CD4-positive, alpha-beta memory T cell (primary cell): Measurements from ENCODE around the gene SLC46A1. TPM values are rescaled to one million over a fixed set of nuclear protein-coding genes. Genes with fewer than 3 reads are reported as not detected.

Experiments
- CTCF ChIA-PET: fragments of 350-600 bp; sonication (Branson Sonifier 250); formaldehyde crosslinking; loops from one replicate; lab custom pipeline; 2021; ENCODE audit warnings: inconsistent platforms; ENCODE audit not compliant: partially characterized antibody; lab: Charles Lee
- POLR2A ChIA-PET: fragments of 350-600 bp; sonication (Branson Sonifier 250); formaldehyde crosslinking; loops from one replicate; lab custom pipeline; 2021; ENCODE audit not compliant: partially characterized antibody; lab: Charles Lee
- DNase-seq, 5 donors: peaks; one replicate each; pipeline versions ENCODE4 v3.0.0 to v3.0.0-alpha.2; 2020 to 2022; ENCODE audit warnings: mixed read lengths in 1 of 5
- H3K27ac ChIP-seq: one replicate; pipeline ENCODE4 v1.7.0; 2013; ENCODE audit warnings: low read depth, low read length
- H3K27me3 ChIP-seq: 2 replicates; pipeline ENCODE4 v1.7.0; 2013; ENCODE audit warnings: mild to moderate bottlenecking, low read length, moderate library complexity; ENCODE audit not compliant: insufficient read depth
- H3K36me3 ChIP-seq: 2 replicates; pipeline ENCODE4 v1.7.0; 2013; ENCODE audit warnings: mild to moderate bottlenecking, low read length, moderate library complexity; ENCODE audit not compliant: insufficient read depth
- H3K4me1 ChIP-seq: 2 replicates; pipeline ENCODE4 v1.7.0; 2013; ENCODE audit warnings: mild to moderate bottlenecking, low read length, moderate library complexity; ENCODE audit not compliant: insufficient read depth
- H3K4me3 ChIP-seq, 2 donors: one replicate each; pipeline ENCODE4 v1.7.0; 2013; ENCODE audit warnings: low read length in 2 of 2, mild to moderate bottlenecking in 1 of 2
- H3K9me3 ChIP-seq, 2 donors: one replicate each; pipeline ENCODE4 v1.7.0; 2013; ENCODE audit warnings: low read length in 2 of 2, control low read depth in 1 of 2; ENCODE audit not compliant: control insufficient read depth in 1 of 2
- H3K27ac Mint-ChIP-seq, 7 donors: one replicate each; pipeline ENCODE4 v1.8.0; 2020 to 2021; ENCODE audit warnings: mixed read lengths in 7 of 7, mild to moderate bottlenecking in 6 of 7, inconsistent platforms in 3 of 7, moderate library complexity in 3 of 7
- H3K27me3 Mint-ChIP-seq, 2 donors: one replicate each; pipeline ENCODE4 v1.8.0; 2020 to 2021; ENCODE audit warnings: mixed read lengths in 2 of 2
- H3K36me3 Mint-ChIP-seq, 2 donors: one replicate each; pipeline ENCODE4 v1.8.0; 2020 to 2021; ENCODE audit warnings: mixed read lengths in 2 of 2, inconsistent platforms in 1 of 2, mild to moderate bottlenecking in 1 of 2
- H3K4me1 Mint-ChIP-seq, 4 donors: one replicate each; pipeline ENCODE4 v1.8.0; 2020 to 2021; ENCODE audit warnings: mixed read lengths in 4 of 4, mild to moderate bottlenecking in 1 of 4
- H3K4me3 Mint-ChIP-seq, 8 donors: one replicate each; pipeline ENCODE4 v1.8.0; 2020 to 2021; ENCODE audit warnings: mixed read lengths in 8 of 8, mild to moderate bottlenecking in 7 of 8, moderate library complexity in 6 of 8, inconsistent platforms in 3 of 8
- H3K9me3 Mint-ChIP-seq, 8 donors: one replicate each; pipeline ENCODE4 v1.8.0; 2020 to 2021; ENCODE audit warnings: mixed read lengths in 8 of 8, mild to moderate bottlenecking in 5 of 8, inconsistent platforms in 3 of 8, moderate library complexity in 1 of 8
- intact Hi-C: fragments of 100-400 bp; cut with micrococcal nuclease; formaldehyde crosslinking; loops from one replicate; pipeline ENCODE4 v1.15.1; 2023
- microRNA-seq: library from miRNA; unstranded; fragments of <30 nt; microRNA quantifications from one replicate; pipeline ENCODE4 v1.2.0, GENCODE V29; 2021; ENCODE audit warnings: borderline replicate concordance, borderline number of aligned reads, borderline microRNAs expressed, mixed read lengths
- polyA plus RNA-seq, 2 donors: library from polyadenylated mRNA; unstranded; fragments of 300-500 nt; fragmentation: Illumina TruSeq; gene quantifications; one replicate each; pipeline ENCODE4 v1.2.3, GENCODE V29; 2021
- total RNA-seq, 2 experiments: library from RNA; stranded (reverse); gene quantifications; one replicate each; pipeline ENCODE4 v1.2.3, GENCODE V29; 2021

SLC46A1 gene
- total and polyA plus RNA-seq, 4 experiments from 2014 or later, result 2.3 to 2.6 (median 2.4) TPM; not detected in 1

DNA sequence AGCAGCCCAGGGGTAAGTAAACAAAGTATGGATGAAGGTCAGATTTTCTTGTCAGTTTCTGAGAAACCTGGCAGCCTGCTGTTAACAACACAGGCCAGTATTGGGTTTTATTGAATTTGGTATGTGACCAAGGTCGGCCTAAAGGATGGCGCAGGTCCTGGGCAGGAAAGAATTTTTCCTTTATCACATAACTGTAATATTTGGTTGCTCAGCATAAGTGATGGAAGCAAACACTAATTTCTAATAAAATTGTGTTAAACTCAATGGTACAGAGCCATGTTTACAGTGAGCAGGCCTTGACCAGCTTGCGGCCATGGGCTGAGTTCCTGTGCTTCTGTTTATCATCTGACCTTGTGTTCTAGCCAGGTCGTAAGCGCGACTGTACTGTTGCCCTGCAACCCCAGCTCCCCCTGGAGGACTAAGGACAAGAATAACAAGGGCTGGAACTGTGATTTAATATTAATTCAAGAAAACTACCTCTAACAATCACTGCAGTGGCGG, 59.2 kb downstream of the SLC46A1 start:
- Mint-ChIP-seq H3K9me3 (no peaks in the 10 kb centered on the region), H3K27ac (no peak overlapping the region), H3K4me1 (no peaks in the 10 kb centered on the region), H3K27me3 (no peaks in the 10 kb centered on the region), H3K4me3 (no peak overlapping the region), H3K36me3 (peaks cover 54 to 82% of the 10 kb centered on the region in 2 donors)
- peaks cover 76% of the 10 kb centered on the region for H3K36me3 ChIP-seq
- no peak overlapping the region for H3K4me3 ChIP-seq
- H3K27ac ChIP-seq, result no peak overlapping the region
- no peak for DNase-seq
- H3K4me1 ChIP-seq, result no peaks in the 10 kb centered on the region
- H3K27me3 ChIP-seq, result no peaks in the 10 kb centered on the region
- POLR2A ChIA-PET, result interaction anchor here (1.1 to 3.8 kb wide), 4 partner anchors 9 to 11 kb away, joined by 3 to 21 read pairs (median 10); partner anchors contain the start of genes IFT20, POLDIP2 and TNFAIP1
- CTCF ChIA-PET, result interaction anchor here (1.2 to 1.4 kb wide), 2 partner anchors 9 to 14 kb away, joined by 3 read pairs; no protein-coding TSS in a partner anchor
- intact Hi-C loops, result no loop called here
- no peaks in the 10 kb centered on the region for H3K9me3 ChIP-seq

GRCh38 chr17:28346199-28346580, 59.8 kb downstream of the SLC46A1 start:
- H3K4me1 Mint-ChIP-seq, result no peaks in the 10 kb centered on the region
- no peaks in the 10 kb centered on the region for H3K9me3 Mint-ChIP-seq
- H3K4me1 ChIP-seq, result no peaks in the 10 kb centered on the region
- no peaks in the 10 kb centered on the region for H3K9me3 ChIP-seq
- H3K27me3 Mint-ChIP-seq, result no peaks in the 10 kb centered on the region
- no peak overlapping the region for H3K27ac ChIP-seq
- H3K27me3 ChIP-seq, result no peaks in the 10 kb centered on the region
- H3K4me3 Mint-ChIP-seq, result no peak overlapping the region
- peaks cover 76% of the 10 kb centered on the region for H3K36me3 ChIP-seq
- intact Hi-C loops, result no loop called here
- ChIA-PET POLR2A (interaction anchor here (3.8 kb wide), 2 partner anchors 11 kb away, joined by 17 to 21 read pairs; partner anchors contain the start of genes IFT20, POLDIP2 and TNFAIP1), CTCF (interaction anchor here (1.4 kb wide), 1 partner anchor 13 kb away, joined by 3 read pairs; no protein-coding TSS in a partner anchor)
- H3K27ac Mint-ChIP-seq, result peak overlapping the region in 2 of 7 donors; percentile 8 to 32
- peaks cover 48 to 82% of the 10 kb centered on the region in 2 donors for H3K36me3 Mint-ChIP-seq
- no peak for DNase-seq
- no peak overlapping the region for H3K4me3 ChIP-seq

GRCh38 chr17:28345419-28346198, 60.4 kb downstream of the SLC46A1 start:
- Histone ChIP-seq H3K27me3 (no peaks in the 10 kb centered on the region), H3K4me3 (no peak overlapping the region), H3K4me1 (no peaks in the 10 kb centered on the region), H3K36me3 (peaks cover 77% of the 10 kb centered on the region), H3K27ac (no peak overlapping the region), H3K9me3 (no peaks in the 10 kb centered on the region)
- Mint-ChIP-seq H3K4me1 (no peaks in the 10 kb centered on the region), H3K4me3 (no peak overlapping the region), H3K27me3 (no peaks in the 10 kb centered on the region), H3K36me3 (peaks cover 42 to 77% of the 10 kb centered on the region in 2 donors), H3K27ac (peak overlapping the region in 2 of 7 donors; percentile 8 to 32), H3K9me3 (no peaks in the 10 kb centered on the region)
- ChIA-PET POLR2A (interaction anchor here (3.8 kb wide), 2 partner anchors 10 to 12 kb away, joined by 17 to 21 read pairs; partner anchors contain the start of genes IFT20, POLDIP2 and TNFAIP1), CTCF (interaction anchor here (0.9 to 1.4 kb wide), 2 partner anchors 13 to 295 kb away, joined by 3 read pairs; no protein-coding TSS in a partner anchor)
- intact Hi-C loops, result no loop called here
- DNase-seq, result no peak

Small RNA genes lying within 50 kb of the gene (microRNA-seq; reads per million reads assigned to microRNA genes)
- 0.72 reads per million for gene MIR4723

Other genes with a start within 250 kb of the SLC46A1 start
- gene TMEM97, start 87.0 kb downstream of the SLC46A1 start, total RNA-seq, result 1 to 10 TPM; 2.4 to 2.6 TPM
- gene TMEM97, start 87.0 kb downstream of the SLC46A1 start, polyA plus RNA-seq, result 1 to 10 TPM; 5.5 to 6.2 TPM
- gene IFT20, start 70.7 kb downstream of the SLC46A1 start, total RNA-seq, result 10 to 100 TPM; 42.9 to 43.6 TPM
- gene IFT20, start 70.7 kb downstream of the SLC46A1 start, polyA plus RNA-seq, result 10 to 100 TPM; 38.7 to 63.7 TPM
- 10 to 100 TPM; 26.2 to 32.1 TPM for gene TNFAIP1, start 70.5 kb downstream of the SLC46A1 start, total RNA-seq
- 10 to 100 TPM in 1 of 2 donors, 1 to 10 TPM in 1; 4.1 to 16.1 TPM for gene TNFAIP1, start 70.5 kb downstream of the SLC46A1 start, polyA plus RNA-seq
- 10 to 100 TPM; 27.8 to 28.7 TPM for gene POLDIP2, start 48.7 kb downstream of the SLC46A1 start, total RNA-seq
- 100 to 1,000 TPM in 1 of 2 donors, 10 to 100 TPM in 1; 67.8 to 125 TPM for gene POLDIP2, start 48.7 kb downstream of the SLC46A1 start, polyA plus RNA-seq
- gene SEBOX, start 41.0 kb downstream of the SLC46A1 start, total RNA-seq, result not detected
- not detected for gene SEBOX, start 41.0 kb downstream of the SLC46A1 start, polyA plus RNA-seq
- gene VTN, start 35.9 kb downstream of the SLC46A1 start, total RNA-seq, result under 1 TPM in 1 of 2 experiments, not detected in 1; 0.28 TPM
- gene VTN, start 35.9 kb downstream of the SLC46A1 start, polyA plus RNA-seq, result not detected
- gene SARM1, start 34.5 kb downstream of the SLC46A1 start, total RNA-seq, result 10 to 100 TPM; 37.6 to 40.3 TPM
- gene SARM1, start 34.5 kb downstream of the SLC46A1 start, polyA plus RNA-seq, result 1 to 10 TPM; 7.3 to 9.7 TPM
- not detected for gene SLC13A2, start 67.4 kb upstream of the SLC46A1 start, total RNA-seq
- gene SLC13A2, start 67.4 kb upstream of the SLC46A1 start, polyA plus RNA-seq, result not detected
- not detected for gene FOXN1, start 100.1 kb upstream of the SLC46A1 start, total RNA-seq
- gene FOXN1, start 100.1 kb upstream of the SLC46A1 start, polyA plus RNA-seq, result not detected
- 10 to 100 TPM; 38.8 to 39.6 TPM for gene UNC119, start 146.4 kb upstream of the SLC46A1 start, total RNA-seq
- 10 to 100 TPM; 31.8 to 44.0 TPM for gene UNC119, start 146.4 kb upstream of the SLC46A1 start, polyA plus RNA-seq
- 10 to 100 TPM; 57.9 to 58.2 TPM for gene PIGS, start 165.3 kb upstream of the SLC46A1 start, total RNA-seq
- gene PIGS, start 165.3 kb upstream of the SLC46A1 start, polyA plus RNA-seq, result 10 to 100 TPM; 57.3 to 69.8 TPM
- 10 to 100 TPM; 30.1 to 33.7 TPM for gene ALDOC, start 170.7 kb upstream of the SLC46A1 start, total RNA-seq
- gene ALDOC, start 170.7 kb upstream of the SLC46A1 start, polyA plus RNA-seq, result 10 to 100 TPM; 50.2 to 62.2 TPM
- 10 to 100 TPM in 1 of 2 experiments, 1 to 10 TPM in 1; 9.2 to 10.2 TPM for gene SPAG5, start 192.8 kb upstream of the SLC46A1 start, total RNA-seq
- 1 to 10 TPM in 1 of 2 donors, not detected in 1; 1.4 TPM for gene SPAG5, start 192.8 kb upstream of the SLC46A1 start, polyA plus RNA-seq
- gene RSKR, start 208.0 kb upstream of the SLC46A1 start, total RNA-seq, result 10 to 100 TPM; 27.2 to 29.6 TPM
- not detected for gene RSKR, start 208.0 kb upstream of the SLC46A1 start, polyA plus RNA-seq
- gene BLTP2, start 238.9 kb upstream of the SLC46A1 start, total RNA-seq, result 100 to 1,000 TPM; 132 to 149 TPM
- 10 to 100 TPM; 23.5 to 49.9 TPM for gene BLTP2, start 238.9 kb upstream of the SLC46A1 start, polyA plus RNA-seq